K562 (cell line): ENCODE results near the gene EWSR1. TPM values are rescaled to one million over a fixed set of nuclear protein-coding genes. Genes with fewer than 3 reads are reported as not detected.

Experiments used
- CBX1 ChIP-seq: sonication (generic); IDR thresholded peaks from 2 replicates; pipeline ENCODE4 v1.6.1; 2016; ENCODE audit warnings: antibody characterized with exemption, low read depth, mild to moderate bottlenecking
- CEBPZ ChIP-seq: fragments of 150-350 bp; IDR thresholded peaks from 2 replicates; pipeline ENCODE4 v1.6.1; 2014; ENCODE audit warnings: low read depth, mild to moderate bottlenecking, low read length, borderline replicate concordance
- CGGBP1 ChIP-seq: fragments of 250-450 bp; sonication (Bioruptor Pico); IDR thresholded peaks from 2 replicates; pipeline ENCODE4 v1.9.0; 2021; ENCODE audit warnings: mild to moderate bottlenecking
- CHD2 ChIP-seq: IDR thresholded peaks from 2 replicates; pipeline ENCODE4 v1.6.1; 2011; ENCODE audit warnings: low read depth, low read length
- FOSL1 ChIP-seq: fragments of 200-800 bp; sonication (Bioruptor generic); conservative IDR thresholded peaks from 2 replicates; pipeline ENCODE4 v1.6.1; 2016; ENCODE audit warnings: missing genetic modification characterization, missing compliant biosample characterization
- HES1 ChIP-seq: fragments of 450-650 bp; IDR thresholded peaks from 2 replicates; pipeline ENCODE4 v1.6.1; 2016; ENCODE audit warnings: low read depth, mild to moderate bottlenecking, moderate library complexity
- TFAP4 ChIP-seq: sonication (generic); formaldehyde crosslinking; IDR thresholded peaks from 2 replicates; pipeline ENCODE4 v1.8.0; 2022; ENCODE audit warnings: missing genetic modification reagents, mild to moderate bottlenecking, moderate library complexity, borderline replicate concordance
- ZBTB5 ChIP-seq: fragments of 450-650 bp; IDR thresholded peaks from 2 replicates; pipeline ENCODE4 v1.6.1; 2017; ENCODE audit warnings: antibody characterized with exemption
- ZKSCAN1 ChIP-seq: fragments of 150-350 bp; IDR thresholded peaks from 2 replicates; pipeline ENCODE4 v1.6.1; 2016; ENCODE audit warnings: low read depth, low read length
- ZNF311 ChIP-seq: fragments of 250-450 bp; sonication (Bioruptor Pico); IDR thresholded peaks from 2 replicates; pipeline ENCODE4 v1.4.0; 2020; ENCODE audit warnings: mild to moderate bottlenecking, moderate library complexity
- ZNF512 ChIP-seq: IDR thresholded peaks from 2 replicates; pipeline ENCODE4 v1.6.1; 2016; ENCODE audit warnings: missing genetic modification characterization, missing compliant biosample characterization
- ZNF518B ChIP-seq: fragments of 250-450 bp; sonication (Bioruptor Pico); IDR thresholded peaks from 2 replicates; pipeline ENCODE4 v1.5.0; 2021; ENCODE audit warnings: mild to moderate bottlenecking, moderate library complexity
- polyA plus RNA-seq, 8 experiments: library from polyadenylated mRNA; depleted of rRNA in 4 of 8; stranded (reverse) in 5 of 8; unstranded in 3 of 8; fragments of >200 nt; fragmentation: Nextera tagmentation in 2 of 8; fragmentation: Illumina TruSeq in 1 of 8; extraction: Ambion mirVana in 2 of 8; extraction: Trizol in 1 of 8; gene quantifications; 2 replicates each; pipeline versions ENCODE4 v1.2.1 to v1.2.3, GENCODE V29; 2011 to 2014; ENCODE audit warnings: inconsistent platforms in 1 of 8, missing spikeins in 1 of 8
- total RNA-seq, 7 experiments: library from RNA; depleted of rRNA in 6 of 7; stranded (reverse); fragments of >200 nt in 6 of 7; fragmentation: Illumina TruSeq in 2 of 7; extraction: Trizol in 2 of 7; gene quantifications; 2 replicates each; pipeline versions ENCODE4 v1.2.1 to v1.2.3, GENCODE V29; 2011 to 2021; ENCODE audit warnings: low replicate concordance in 1 of 7

Gene EWSR1
- total and polyA plus RNA-seq, 9 of the 15 experiments (the other 6 are each of a cell fraction or from before 2014, with no cell fraction given) = 83.3 to 450 (median 239) TPM

GRCh38 chr22:29267858-29268510 is at the start of gene EWSR1, which contains the start of gene RHBDD3 (continued):
- TF ChIP-seq CEBPZ (no peak), FOSL1 (tag) (peak; percentile 78), ZNF518B (CRISPR knock-in tag) (no peak), ZNF311 (CRISPR knock-in tag) (no peak), HES1 (no peak), ZBTB5 (no peak), CHD2 (peak; percentile 53), ZKSCAN1 (no peak; the same call in 1 of the 2 replicates), CBX1 (no peak), TFAP4 (CRISPR knock-in tag) (peak; percentile 93), CGGBP1 (CRISPR knock-in tag) (no peak), ZNF512 (tag) (no peak)
